Progenitor cell of endocrine pancreas (in vitro differentiated cells): Measurements from ENCODE around the gene EPC2. TPM values are rescaled to one million over a fixed set of nuclear protein-coding genes. Genes with fewer than 3 reads are reported as not detected.
"Not testable (repeated sequence)": the region's sequence is repeated elsewhere in the genome, so short reads cannot be mapped to it uniquely, and the experiment has no call there.

ENCODE experiments used
- DNase-seq: peaks from one replicate; pipeline ENCODE4 v3.0.0; 2021; ENCODE audit warnings: low spot score; ENCODE audit not compliant: unreplicated experiment
- H3K27ac Mint-ChIP-seq: 2 replicates; pipeline ENCODE4 v1.8.0; 2021; ENCODE audit warnings: mild to moderate bottlenecking, moderate library complexity, mixed read lengths
- H3K27me3 Mint-ChIP-seq: 2 replicates; pipeline ENCODE4 v1.8.0; 2021; ENCODE audit warnings: mixed read lengths
- H3K36me3 Mint-ChIP-seq: 2 replicates; pipeline ENCODE4 v1.8.0; 2022; ENCODE audit warnings: mixed read lengths; ENCODE audit not compliant: insufficient read depth
- H3K4me1 Mint-ChIP-seq: 2 replicates; pipeline ENCODE4 v1.8.0; 2021; ENCODE audit warnings: low read depth, mixed read lengths
- H3K4me3 Mint-ChIP-seq: 2 replicates; pipeline ENCODE4 v1.8.0; 2021; ENCODE audit warnings: low read depth, mild to moderate bottlenecking, moderate library complexity, mixed read lengths
- H3K9me3 Mint-ChIP-seq: 2 replicates; pipeline ENCODE4 v1.8.0; 2021; ENCODE audit warnings: low read depth, mixed read lengths
- total RNA-seq: library from RNA; stranded (reverse); gene quantifications from 2 replicates; pipeline ENCODE4 v1.2.1, GENCODE V29; 2021
- TF ChIP-seq, protein P1 (sequence below): fragments of 200-600 bp; sonication (generic); IDR thresholded peaks from one replicate; pipeline ENCODE4 v1.5.0; 2021; ENCODE audit warnings: antibody characterized with exemption, mild to moderate bottlenecking; ENCODE audit not compliant: unreplicated experiment

Gene EPC2
- total RNA-seq, 1 donor from 2014 or later, result 53.1 TPM

DNA sequence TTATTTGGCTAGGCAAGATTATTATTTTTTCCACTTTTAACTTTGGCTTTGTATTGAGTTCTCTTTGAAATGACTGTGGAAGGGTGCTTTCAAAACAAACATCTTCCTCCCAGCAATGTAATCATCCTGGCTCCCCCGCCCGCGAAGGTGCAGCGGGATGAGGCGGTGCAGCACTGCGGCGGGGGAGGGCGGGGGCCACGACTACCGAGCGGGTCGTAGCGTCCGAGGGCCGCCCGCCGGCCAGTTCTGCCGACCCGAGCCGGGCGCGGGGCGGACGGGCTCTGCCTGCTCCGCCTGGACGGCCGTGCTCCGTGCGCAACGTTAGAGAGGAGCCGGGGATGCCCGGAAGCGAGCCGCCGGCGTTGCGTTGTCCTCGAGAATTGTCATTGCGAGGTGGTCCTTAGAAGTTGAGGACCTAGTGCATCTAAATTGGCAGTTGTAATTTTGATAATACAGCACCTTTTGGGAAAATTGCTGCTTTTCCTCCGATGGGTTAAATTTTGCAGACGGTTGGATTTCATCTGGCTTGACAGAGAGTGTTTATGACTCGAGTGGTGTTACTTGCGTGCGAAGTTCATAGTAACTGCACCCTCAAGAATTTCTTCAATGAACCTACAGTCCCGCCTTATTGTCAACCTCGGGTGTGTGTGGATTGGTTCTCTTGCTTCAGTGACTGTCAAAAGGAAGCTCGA is 1.1 kb downstream of the EPC2 start:
- no peaks in the 10 kb centered on the region for H3K36me3 Mint-ChIP-seq
- peak overlapping the region; percentile 100 for H3K27ac Mint-ChIP-seq
- H3K27me3 Mint-ChIP-seq, result peaks cover 12% of the 10 kb centered on the region
- peaks cover 15% of the 10 kb centered on the region for H3K4me1 Mint-ChIP-seq
- TF ChIP-seq, protein P1, sequence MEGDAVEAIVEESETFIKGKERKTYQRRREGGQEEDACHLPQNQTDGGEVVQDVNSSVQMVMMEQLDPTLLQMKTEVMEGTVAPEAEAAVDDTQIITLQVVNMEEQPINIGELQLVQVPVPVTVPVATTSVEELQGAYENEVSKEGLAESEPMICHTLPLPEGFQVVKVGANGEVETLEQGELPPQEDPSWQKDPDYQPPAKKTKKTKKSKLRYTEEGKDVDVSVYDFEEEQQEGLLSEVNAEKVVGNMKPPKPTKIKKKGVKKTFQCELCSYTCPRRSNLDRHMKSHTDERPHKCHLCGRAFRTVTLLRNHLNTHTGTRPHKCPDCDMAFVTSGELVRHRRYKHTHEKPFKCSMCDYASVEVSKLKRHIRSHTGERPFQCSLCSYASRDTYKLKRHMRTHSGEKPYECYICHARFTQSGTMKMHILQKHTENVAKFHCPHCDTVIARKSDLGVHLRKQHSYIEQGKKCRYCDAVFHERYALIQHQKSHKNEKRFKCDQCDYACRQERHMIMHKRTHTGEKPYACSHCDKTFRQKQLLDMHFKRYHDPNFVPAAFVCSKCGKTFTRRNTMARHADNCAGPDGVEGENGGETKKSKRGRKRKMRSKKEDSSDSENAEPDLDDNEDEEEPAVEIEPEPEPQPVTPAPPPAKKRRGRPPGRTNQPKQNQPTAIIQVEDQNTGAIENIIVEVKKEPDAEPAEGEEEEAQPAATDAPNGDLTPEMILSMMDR, result no peak
- DNase-seq, result peak; percentile 35
- peak overlapping the region; percentile 88 for H3K4me3 Mint-ChIP-seq
- H3K9me3 Mint-ChIP-seq, result no peaks in the 10 kb centered on the region

DNA sequence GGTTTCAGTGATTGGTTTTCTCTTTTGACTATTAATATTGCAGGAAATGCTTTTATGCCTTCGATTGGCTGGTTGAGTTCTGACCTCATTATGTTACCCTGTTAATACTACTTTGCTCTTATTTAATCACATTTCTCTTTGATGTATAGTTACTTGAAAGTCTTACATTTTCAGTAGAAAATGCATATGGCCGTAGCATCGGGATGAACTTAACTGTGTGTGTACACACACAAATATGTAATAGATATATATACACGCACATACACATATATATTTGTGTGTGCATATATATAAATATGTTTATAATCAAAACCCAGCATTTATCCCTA is 1.6 kb downstream of the EPC2 start:
- no peaks in the 10 kb centered on the region for H3K36me3 Mint-ChIP-seq
- no peaks in the 10 kb centered on the region for H3K9me3 Mint-ChIP-seq
- peaks cover 21% of the 10 kb centered on the region for H3K4me1 Mint-ChIP-seq
- peak overlapping the region; percentile 91 for H3K27ac Mint-ChIP-seq
- H3K4me3 Mint-ChIP-seq, result peak overlapping the region; percentile 88
- DNase-seq, result no peak
- TF ChIP-seq, protein P1, result no peak
- peaks cover 12% of the 10 kb centered on the region for H3K27me3 Mint-ChIP-seq

DNA sequence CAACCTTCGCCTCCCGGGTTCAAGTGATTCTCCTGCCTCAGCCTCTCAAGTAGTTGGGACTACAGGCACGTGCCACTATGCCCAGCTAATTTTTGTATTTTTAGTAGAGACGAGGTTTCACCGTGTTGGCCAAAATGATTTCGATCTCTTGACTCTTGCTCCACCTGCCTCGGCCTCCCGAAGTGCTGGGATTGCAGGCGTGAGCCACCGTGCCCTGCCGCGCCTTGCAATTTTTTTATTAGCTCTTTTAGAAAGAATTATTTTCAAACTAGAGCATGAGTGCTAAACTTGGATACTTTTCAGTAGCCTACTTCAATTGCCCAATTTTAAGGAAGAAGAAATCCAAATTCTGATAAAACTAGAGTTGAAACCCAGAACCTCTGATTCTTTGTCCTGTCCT is 3.2 kb downstream of the EPC2 start:
- H3K4me1 Mint-ChIP-seq, result peaks cover 29% of the 10 kb centered on the region
- H3K36me3 Mint-ChIP-seq, H3K9me3 Mint-ChIP-seq, H3K4me3 Mint-ChIP-seq, DNase-seq, H3K27me3 Mint-ChIP-seq, H3K27ac Mint-ChIP-seq: not testable (repeated sequence)

DNA sequence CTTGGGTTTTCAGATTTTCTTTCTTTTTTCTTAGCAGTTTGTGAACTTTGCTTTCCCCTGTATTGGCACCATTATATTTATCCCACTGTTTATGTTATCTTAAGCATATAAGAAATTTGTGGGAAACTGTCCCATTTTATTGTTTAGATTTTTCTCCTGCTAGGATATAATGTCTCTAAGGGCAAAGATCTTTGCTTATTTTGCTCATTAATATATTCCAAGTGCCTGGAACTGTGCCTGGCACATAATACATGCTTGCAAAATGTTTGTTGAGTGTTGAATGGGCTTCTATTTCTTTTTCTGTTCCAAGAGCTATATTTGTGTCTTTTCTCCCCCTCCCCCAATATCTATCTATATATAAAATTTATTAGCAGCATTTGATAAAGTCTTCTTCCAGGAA is 5.4 kb downstream of the EPC2 start:
- no peaks in the 10 kb centered on the region for H3K36me3 Mint-ChIP-seq
- DNase-seq, result no peak

DNA sequence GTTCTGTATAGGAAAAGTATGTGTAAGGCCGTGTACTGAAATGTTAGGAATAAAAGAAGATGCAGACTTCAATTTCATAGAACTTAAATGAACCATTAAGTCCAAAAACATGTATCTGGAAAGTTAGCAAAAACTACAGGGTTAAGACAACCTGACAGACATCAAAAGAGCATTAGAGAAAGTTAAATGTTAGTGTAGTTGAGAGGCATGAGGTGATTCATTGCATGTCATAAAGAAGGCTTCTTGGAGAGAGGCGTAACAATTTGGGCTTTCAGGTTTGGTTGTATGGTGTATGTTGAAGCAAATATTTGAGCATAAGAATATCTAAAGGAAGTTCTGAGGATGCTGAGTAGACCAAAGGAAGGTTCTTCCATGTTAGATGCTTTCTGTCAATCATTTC is 6.3 kb downstream of the EPC2 start:
- no peaks in the 10 kb centered on the region for H3K9me3 Mint-ChIP-seq
- H3K27ac Mint-ChIP-seq, result no peak overlapping the region
- H3K27me3 Mint-ChIP-seq, result no peaks in the 10 kb centered on the region
- no peak for DNase-seq
- H3K4me3 Mint-ChIP-seq, result no peak overlapping the region
- TF ChIP-seq, protein P1, result no peak
- H3K36me3 Mint-ChIP-seq, result no peaks in the 10 kb centered on the region
- H3K4me1 Mint-ChIP-seq, result peaks cover 41% of the 10 kb centered on the region

More for the DNA sequence above, 5.4 kb downstream of the EPC2 start:
- Mint-ChIP-seq H3K27ac (no peak overlapping the region), H3K4me1 (peaks cover 36% of the 10 kb centered on the region), H3K27me3 (no peaks in the 10 kb centered on the region), H3K4me3 (no peak overlapping the region), H3K9me3 (no peaks in the 10 kb centered on the region)
- TF ChIP-seq, protein P1, result no peak

DNA sequence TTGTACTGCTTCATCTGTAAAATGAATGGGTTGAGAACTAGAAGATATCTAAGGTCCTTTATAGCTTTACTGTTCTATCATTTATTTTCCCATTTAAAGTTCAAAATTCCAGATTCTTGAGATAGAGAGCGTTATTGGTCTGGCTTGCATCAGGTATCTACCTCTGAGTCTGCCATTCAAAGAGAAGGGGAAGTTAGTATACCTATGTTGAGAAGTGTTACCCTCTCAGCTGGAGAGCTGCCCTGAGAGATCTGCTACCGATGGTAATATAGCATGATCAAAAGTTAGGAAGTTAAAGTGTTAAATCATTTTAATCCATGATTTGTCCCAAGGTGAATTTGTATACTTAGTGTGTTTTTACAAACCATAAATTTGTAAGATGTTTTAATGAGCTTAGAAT is 7.4 kb downstream of the EPC2 start:
- H3K27ac Mint-ChIP-seq, result no peak overlapping the region
- H3K4me1 Mint-ChIP-seq, result peaks cover 50% of the 10 kb centered on the region
- no peak overlapping the region for H3K4me3 Mint-ChIP-seq
- H3K36me3 Mint-ChIP-seq, result no peaks in the 10 kb centered on the region
- no peak for DNase-seq
- no peaks in the 10 kb centered on the region for H3K27me3 Mint-ChIP-seq
- TF ChIP-seq, protein P1, result no peak
- H3K9me3 Mint-ChIP-seq, result no peaks in the 10 kb centered on the region
